Calu3 (cell line): Measurements from ENCODE around the gene MSTN. TPM values are rescaled to one million over a fixed set of nuclear protein-coding genes. Genes with fewer than 3 reads are reported as not detected.
"Not testable (repeated sequence)": the region's sequence is repeated elsewhere in the genome, so short reads cannot be mapped to it uniquely, and the experiment has no call there.

ENCODE experiments used
- BruUV-seq: library from RNA; stranded (reverse); fragments of 400-500 nt; replicated peaks from 2 replicates; lab custom pipeline; 2021; lab: Mats Ljungman, UMichigan
- CTCF ChIA-PET: fragments of 300-600 bp; sonication (Branson Sonifier 250); formaldehyde crosslinking; loops from one replicate; lab custom pipeline; 2022; ENCODE audit warnings: antibody characterized with exemption; lab: Charles Lee
- DNase-seq: peaks from one replicate; pipeline ENCODE4 v3.0.0; 2022
- H3K27ac Mint-ChIP-seq: one replicate; pipeline ENCODE4 v1.8.0; 2022; ENCODE audit warnings: mixed read lengths; ENCODE audit not compliant: unreplicated experiment
- H3K27me3 Mint-ChIP-seq: one replicate; pipeline ENCODE4 v1.8.0; 2022; ENCODE audit warnings: mixed read lengths; ENCODE audit not compliant: unreplicated experiment
- H3K36me3 Mint-ChIP-seq: one replicate; pipeline ENCODE4 v1.8.0; 2022; ENCODE audit warnings: mild to moderate bottlenecking, moderate library complexity, mixed read lengths; ENCODE audit not compliant: insufficient read depth, unreplicated experiment
- H3K4me1 Mint-ChIP-seq: one replicate; pipeline ENCODE4 v1.8.0; 2022; ENCODE audit warnings: mild to moderate bottlenecking, low read depth, mixed read lengths; ENCODE audit not compliant: unreplicated experiment
- H3K4me3 Mint-ChIP-seq: one replicate; pipeline ENCODE4 v1.8.0; 2022; ENCODE audit warnings: mild to moderate bottlenecking, low read depth, moderate library complexity, mixed read lengths; ENCODE audit not compliant: unreplicated experiment
- H3K9me3 Mint-ChIP-seq: one replicate; pipeline ENCODE4 v1.8.0; 2022; ENCODE audit warnings: low read depth, mixed read lengths; ENCODE audit not compliant: unreplicated experiment
- intact Hi-C: fragments of 100-400 bp; cut with micrococcal nuclease; formaldehyde crosslinking; loops from one replicate; pipeline ENCODE4 v1.10.0; 2022; ENCODE audit not compliant: unreplicated experiment
- total RNA-seq: library from RNA; stranded (reverse); gene quantifications from 2 replicates; pipeline ENCODE4 v1.2.3, GENCODE V29; 2022
- TF ChIP-seq, protein P1 (sequence below): fragments of 200-600 bp; IDR thresholded peaks from one replicate; pipeline ENCODE4 v1.8.0; 2022; ENCODE audit warnings: antibody characterized with exemption; ENCODE audit not compliant: unreplicated experiment

Gene MSTN
- total RNA-seq, 1 experiment from 2014 or later: 0.24 TPM

DNA sequence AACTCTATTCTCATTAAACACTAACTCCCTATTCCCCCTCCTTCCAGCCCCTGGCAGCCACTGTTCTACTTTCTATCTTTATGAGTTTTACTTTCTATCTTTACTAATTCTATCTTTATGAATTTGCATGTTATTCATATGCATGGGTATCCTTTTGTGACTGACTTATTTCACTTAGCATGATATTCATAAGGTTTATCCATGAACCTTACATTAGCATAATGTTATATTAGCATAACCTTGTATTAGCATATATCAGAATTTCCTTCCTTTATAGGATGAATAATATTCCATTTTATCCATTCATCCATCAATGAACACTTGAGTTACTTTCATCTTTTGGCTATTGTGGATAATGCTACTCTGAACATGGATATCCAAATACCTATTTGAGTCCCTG, 41.8 kb downstream of the MSTN start:
- Mint-ChIP-seq H3K27ac (no peak overlapping the region), H3K4me1 (no peaks in the 10 kb centered on the region), H3K36me3 (no peaks in the 10 kb centered on the region), H3K4me3 (no peak overlapping the region), H3K9me3 (peaks cover 9% of the 10 kb centered on the region), H3K27me3 (no peaks in the 10 kb centered on the region)
- TF ChIP-seq, protein P1, sequence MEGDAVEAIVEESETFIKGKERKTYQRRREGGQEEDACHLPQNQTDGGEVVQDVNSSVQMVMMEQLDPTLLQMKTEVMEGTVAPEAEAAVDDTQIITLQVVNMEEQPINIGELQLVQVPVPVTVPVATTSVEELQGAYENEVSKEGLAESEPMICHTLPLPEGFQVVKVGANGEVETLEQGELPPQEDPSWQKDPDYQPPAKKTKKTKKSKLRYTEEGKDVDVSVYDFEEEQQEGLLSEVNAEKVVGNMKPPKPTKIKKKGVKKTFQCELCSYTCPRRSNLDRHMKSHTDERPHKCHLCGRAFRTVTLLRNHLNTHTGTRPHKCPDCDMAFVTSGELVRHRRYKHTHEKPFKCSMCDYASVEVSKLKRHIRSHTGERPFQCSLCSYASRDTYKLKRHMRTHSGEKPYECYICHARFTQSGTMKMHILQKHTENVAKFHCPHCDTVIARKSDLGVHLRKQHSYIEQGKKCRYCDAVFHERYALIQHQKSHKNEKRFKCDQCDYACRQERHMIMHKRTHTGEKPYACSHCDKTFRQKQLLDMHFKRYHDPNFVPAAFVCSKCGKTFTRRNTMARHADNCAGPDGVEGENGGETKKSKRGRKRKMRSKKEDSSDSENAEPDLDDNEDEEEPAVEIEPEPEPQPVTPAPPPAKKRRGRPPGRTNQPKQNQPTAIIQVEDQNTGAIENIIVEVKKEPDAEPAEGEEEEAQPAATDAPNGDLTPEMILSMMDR: no peak
- intact Hi-C loops: no loop called here
- DNase-seq: no peak
- BruUV-seq: no TSS peak
- CTCF ChIA-PET: no interaction called here

DNA sequence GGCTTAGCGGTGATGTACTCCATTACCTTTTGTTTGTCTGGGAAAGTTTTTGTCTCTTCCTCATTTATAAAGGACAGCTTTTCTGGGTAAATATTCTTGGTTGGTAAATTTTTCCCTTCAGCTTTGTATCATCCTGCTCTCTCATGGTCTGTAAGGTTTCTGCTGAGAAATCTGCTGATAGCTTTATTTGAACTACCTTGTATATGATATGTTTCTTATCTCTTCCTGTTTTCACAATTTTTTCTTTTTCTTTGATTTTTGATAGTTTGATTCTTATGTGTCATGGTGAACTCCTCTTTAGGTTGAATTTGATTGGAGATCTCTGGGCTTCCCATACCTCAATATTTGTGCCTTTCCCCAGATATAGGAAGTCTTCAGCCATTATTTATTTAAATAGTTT, 44.7 kb downstream of the MSTN start:
- peaks cover 16% of the 10 kb centered on the region for H3K9me3 Mint-ChIP-seq
- H3K4me1 Mint-ChIP-seq: no peaks in the 10 kb centered on the region
- TF ChIP-seq, protein P1: no peak
- CTCF ChIA-PET: no interaction called here
- no peak for DNase-seq
- intact Hi-C loops: no loop called here
- no peak overlapping the region for H3K4me3 Mint-ChIP-seq
- no peaks in the 10 kb centered on the region for H3K36me3 Mint-ChIP-seq
- BruUV-seq: no TSS peak
- no peaks in the 10 kb centered on the region for H3K27me3 Mint-ChIP-seq
- no peak overlapping the region for H3K27ac Mint-ChIP-seq

- CTCF ChIA-PET, H3K36me3 Mint-ChIP-seq, H3K4me1 Mint-ChIP-seq, H3K27ac Mint-ChIP-seq, H3K4me3 Mint-ChIP-seq, BruUV-seq, DNase-seq, H3K27me3 Mint-ChIP-seq, intact Hi-C loops: not testable (repeated sequence)
- H3K9me3 Mint-ChIP-seq: peaks cover 19% of the 10 kb centered on the region
Measured at GRCh38 chr2:190015969-190016368, 46.6 kb downstream of the MSTN start.
